ENCODE measurements around the gene C7.

Gene C7

DNA sequence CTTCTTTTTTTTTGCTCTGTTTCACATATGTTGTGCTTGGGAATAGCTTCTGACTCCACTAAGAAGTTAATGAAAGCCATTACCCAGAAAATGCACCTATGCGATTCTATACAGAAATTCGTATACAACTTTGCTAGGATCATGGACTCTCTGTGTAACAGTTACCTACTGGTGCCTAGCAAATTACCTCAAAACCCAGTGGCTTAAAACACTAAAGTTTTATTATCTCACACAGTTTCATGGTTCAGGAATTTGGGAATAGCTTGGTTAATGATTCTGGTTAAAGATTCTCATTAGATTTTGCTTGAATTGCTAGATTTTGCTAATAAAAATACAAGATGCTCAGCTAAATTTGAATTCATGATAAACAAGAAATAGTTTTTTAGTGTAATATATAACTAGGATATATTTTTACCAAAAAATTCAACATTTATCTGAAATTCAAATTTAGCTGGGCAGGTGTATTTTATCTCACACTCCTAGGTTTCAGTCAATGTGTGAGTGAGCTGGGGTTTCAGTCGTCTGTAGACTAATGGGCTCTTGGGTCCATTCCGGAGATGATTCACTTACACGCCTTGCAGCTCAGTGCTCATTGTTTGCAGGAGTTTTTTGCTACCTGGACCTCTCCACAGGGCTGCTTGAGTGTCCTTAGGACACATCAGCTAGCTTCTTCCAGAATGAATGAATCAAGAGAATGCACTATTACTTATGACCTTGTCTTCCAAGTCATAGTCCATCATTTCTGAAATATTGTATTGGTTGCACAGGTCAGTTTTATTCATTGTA lies 86.7 kb downstream of the C7 start:
- TF ChIP-seq POLR2AphosphoS5 (IDR thresholded peaks at IDR 0.05; ENCODE audit: low read depth, low read length) (no peak), FOXP2 (optimal IDR thresholded peaks at IDR 0.05; ENCODE audit: borderline replicate concordance, extremely low read depth, extremely low read length, insufficient read depth) (no peak), TAF1 (IDR thresholded peaks at IDR 0.05; ENCODE audit: borderline replicate concordance, insufficient read depth, low read length) (no peak), SIN3A (IDR thresholded peaks at IDR 0.05; ENCODE audit: borderline replicate concordance, insufficient read depth, low read length) (no peak)
- TF ChIP-seq, protein P1, sequence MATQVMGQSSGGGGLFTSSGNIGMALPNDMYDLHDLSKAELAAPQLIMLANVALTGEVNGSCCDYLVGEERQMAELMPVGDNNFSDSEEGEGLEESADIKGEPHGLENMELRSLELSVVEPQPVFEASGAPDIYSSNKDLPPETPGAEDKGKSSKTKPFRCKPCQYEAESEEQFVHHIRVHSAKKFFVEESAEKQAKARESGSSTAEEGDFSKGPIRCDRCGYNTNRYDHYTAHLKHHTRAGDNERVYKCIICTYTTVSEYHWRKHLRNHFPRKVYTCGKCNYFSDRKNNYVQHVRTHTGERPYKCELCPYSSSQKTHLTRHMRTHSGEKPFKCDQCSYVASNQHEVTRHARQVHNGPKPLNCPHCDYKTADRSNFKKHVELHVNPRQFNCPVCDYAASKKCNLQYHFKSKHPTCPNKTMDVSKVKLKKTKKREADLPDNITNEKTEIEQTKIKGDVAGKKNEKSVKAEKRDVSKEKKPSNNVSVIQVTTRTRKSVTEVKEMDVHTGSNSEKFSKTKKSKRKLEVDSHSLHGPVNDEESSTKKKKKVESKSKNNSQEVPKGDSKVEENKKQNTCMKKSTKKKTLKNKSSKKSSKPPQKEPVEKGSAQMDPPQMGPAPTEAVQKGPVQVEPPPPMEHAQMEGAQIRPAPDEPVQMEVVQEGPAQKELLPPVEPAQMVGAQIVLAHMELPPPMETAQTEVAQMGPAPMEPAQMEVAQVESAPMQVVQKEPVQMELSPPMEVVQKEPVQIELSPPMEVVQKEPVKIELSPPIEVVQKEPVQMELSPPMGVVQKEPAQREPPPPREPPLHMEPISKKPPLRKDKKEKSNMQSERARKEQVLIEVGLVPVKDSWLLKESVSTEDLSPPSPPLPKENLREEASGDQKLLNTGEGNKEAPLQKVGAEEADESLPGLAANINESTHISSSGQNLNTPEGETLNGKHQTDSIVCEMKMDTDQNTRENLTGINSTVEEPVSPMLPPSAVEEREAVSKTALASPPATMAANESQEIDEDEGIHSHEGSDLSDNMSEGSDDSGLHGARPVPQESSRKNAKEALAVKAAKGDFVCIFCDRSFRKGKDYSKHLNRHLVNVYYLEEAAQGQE (IDR thresholded peaks at IDR 0.05; ENCODE audit: insufficient read depth in 1 of 2, low read depth in 2 of 2, low read length in 2 of 2), result no peak

DNA sequence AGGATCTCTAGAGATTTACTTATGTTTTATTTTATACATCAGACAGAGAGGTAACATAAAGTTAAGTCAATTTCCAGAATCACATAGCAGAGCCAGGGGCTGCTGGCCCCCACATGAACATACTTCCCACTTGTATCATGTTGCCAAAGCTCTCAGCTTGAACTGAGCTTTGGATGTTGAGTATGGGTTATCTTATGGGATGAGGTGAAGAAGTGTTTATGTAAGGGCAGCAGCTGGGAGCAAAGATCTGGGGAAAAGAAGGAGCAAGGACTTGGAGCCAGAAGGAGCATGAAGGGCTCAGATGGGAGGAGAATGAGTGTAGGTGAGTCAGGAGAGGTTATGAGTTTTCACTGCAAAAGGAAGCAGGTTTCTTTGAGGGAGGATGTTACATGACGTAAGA lies 89.8 kb downstream of the C7 start:
- TF ChIP-seq, protein P1 (IDR thresholded peaks at IDR 0.05; ENCODE audit: insufficient read depth in 1 of 2, low read depth in 2 of 2, low read length in 2 of 2), result no peak
- TF ChIP-seq SIN3A (IDR thresholded peaks at IDR 0.05; ENCODE audit: borderline replicate concordance, insufficient read depth, low read length) (no peak), POLR2AphosphoS5 (IDR thresholded peaks at IDR 0.05; ENCODE audit: low read depth, low read length) (no peak), FOXP2 (optimal IDR thresholded peaks at IDR 0.05; ENCODE audit: borderline replicate concordance, extremely low read depth, extremely low read length, insufficient read depth) (no peak), TAF1 (IDR thresholded peaks at IDR 0.05; ENCODE audit: borderline replicate concordance, insufficient read depth, low read length) (no peak)

DNA sequence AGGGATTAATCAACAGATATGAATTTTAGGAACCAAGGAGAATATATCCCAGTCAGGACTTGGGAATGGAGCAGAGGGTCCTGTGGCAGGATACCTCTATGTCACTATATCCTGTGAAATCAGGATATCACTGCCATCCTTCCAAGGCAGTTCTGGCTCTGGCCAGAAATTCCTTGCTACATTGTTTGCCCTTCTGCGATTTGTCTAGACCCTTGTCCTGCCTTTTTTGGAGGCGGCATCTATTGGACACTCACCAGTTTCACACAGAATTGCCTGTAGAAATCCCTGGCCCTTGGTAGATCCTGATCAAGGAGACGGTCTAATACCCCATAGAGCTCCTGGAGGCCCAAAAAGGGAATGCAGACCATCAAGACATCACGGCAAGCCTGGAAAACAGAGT lies 90.7 kb downstream of the C7 start:
- TF ChIP-seq FOXP2 (optimal IDR thresholded peaks at IDR 0.05; ENCODE audit: borderline replicate concordance, extremely low read depth, extremely low read length, insufficient read depth) (no peak), SIN3A (IDR thresholded peaks at IDR 0.05; ENCODE audit: borderline replicate concordance, insufficient read depth, low read length) (no peak), TAF1 (IDR thresholded peaks at IDR 0.05; ENCODE audit: borderline replicate concordance, insufficient read depth, low read length) (no peak), POLR2AphosphoS5 (IDR thresholded peaks at IDR 0.05; ENCODE audit: low read depth, low read length) (no peak)
- TF ChIP-seq, protein P1 (IDR thresholded peaks at IDR 0.05; ENCODE audit: insufficient read depth in 1 of 2, low read depth in 2 of 2, low read length in 2 of 2), result no peak

DNA sequence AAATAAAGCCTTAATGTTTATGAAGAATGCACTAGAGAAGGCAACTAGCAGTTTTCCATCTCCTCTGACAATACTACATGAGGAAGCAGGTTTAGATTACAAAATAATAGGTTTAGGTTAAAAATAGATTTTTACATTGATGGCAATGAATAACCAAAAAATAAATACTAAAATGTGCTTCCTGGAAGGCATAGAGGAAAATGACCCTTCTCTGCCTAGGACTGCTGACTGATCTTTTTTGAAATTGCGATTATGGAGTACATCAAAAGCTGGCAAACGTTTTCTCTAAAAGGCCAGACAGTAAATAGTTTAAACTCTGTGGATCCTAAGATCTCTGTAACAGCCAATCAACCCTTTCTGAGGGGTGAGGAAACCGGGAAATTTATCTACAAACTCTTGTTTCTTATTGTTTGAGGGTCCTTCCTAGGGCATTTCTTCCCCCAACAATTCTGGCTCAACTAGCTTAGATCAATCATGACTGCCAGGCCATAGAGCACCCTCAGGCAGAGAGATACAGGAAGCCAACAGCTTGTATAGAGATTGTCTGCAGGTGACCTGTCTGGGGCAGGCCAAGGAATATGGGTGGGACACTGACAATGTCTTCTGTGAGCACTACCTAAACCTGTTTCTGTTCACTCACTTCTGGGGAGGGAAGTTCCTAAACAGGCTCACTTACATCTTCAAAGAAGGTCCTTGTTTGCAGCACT lies 94.5 kb downstream of the C7 start:
- TF ChIP-seq, protein P1 (IDR thresholded peaks at IDR 0.05; ENCODE audit: insufficient read depth in 1 of 2, low read depth in 2 of 2, low read length in 2 of 2), result no peak
- TF ChIP-seq TAF1 (IDR thresholded peaks at IDR 0.05; ENCODE audit: borderline replicate concordance, insufficient read depth, low read length) (no peak), SIN3A (IDR thresholded peaks at IDR 0.05; ENCODE audit: borderline replicate concordance, insufficient read depth, low read length) (no peak), FOXP2 (optimal IDR thresholded peaks at IDR 0.05; ENCODE audit: borderline replicate concordance, extremely low read depth, extremely low read length, insufficient read depth) (no peak), POLR2AphosphoS5 (IDR thresholded peaks at IDR 0.05; ENCODE audit: low read depth, low read length) (no peak)

Data from PFSK-1 (cell line).